Germinal center (tissue), 1 donor: ENCODE measurements around the gene LIMS2.

ENCODE experiments used
- DNase-seq: peaks from one replicate; pipeline ENCODE4 v3.0.0; 2012; ENCODE audit warnings: mixed read lengths, low spot score

The LIMS2 gene

DNA sequence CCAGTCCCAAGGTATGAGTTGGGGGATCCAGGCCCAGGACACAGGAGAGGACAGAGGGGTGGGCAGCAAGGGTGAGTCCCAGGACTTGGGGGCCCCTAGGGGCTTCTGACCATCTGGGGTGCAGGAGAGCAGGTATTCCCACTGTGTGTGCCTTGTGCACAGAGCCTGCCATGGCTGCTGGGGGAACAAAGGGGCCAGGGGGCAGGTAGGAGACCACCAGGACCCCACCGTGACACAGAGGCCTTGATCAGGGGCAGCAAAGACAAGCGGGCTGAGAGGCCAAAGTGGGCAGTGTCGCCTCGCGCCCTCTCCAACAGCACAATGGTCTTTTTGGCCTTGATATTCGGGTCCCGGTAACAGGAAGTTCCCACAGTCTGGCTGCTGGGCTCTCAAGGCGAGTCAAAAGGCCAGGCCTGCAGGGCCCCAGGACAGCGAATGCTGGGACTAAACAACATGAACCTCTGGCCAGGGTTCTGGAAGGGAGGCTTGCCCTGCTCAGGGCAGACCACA lies 41.7 kb downstream of the LIMS2 start:
- DNase-seq, result no peak

DNA sequence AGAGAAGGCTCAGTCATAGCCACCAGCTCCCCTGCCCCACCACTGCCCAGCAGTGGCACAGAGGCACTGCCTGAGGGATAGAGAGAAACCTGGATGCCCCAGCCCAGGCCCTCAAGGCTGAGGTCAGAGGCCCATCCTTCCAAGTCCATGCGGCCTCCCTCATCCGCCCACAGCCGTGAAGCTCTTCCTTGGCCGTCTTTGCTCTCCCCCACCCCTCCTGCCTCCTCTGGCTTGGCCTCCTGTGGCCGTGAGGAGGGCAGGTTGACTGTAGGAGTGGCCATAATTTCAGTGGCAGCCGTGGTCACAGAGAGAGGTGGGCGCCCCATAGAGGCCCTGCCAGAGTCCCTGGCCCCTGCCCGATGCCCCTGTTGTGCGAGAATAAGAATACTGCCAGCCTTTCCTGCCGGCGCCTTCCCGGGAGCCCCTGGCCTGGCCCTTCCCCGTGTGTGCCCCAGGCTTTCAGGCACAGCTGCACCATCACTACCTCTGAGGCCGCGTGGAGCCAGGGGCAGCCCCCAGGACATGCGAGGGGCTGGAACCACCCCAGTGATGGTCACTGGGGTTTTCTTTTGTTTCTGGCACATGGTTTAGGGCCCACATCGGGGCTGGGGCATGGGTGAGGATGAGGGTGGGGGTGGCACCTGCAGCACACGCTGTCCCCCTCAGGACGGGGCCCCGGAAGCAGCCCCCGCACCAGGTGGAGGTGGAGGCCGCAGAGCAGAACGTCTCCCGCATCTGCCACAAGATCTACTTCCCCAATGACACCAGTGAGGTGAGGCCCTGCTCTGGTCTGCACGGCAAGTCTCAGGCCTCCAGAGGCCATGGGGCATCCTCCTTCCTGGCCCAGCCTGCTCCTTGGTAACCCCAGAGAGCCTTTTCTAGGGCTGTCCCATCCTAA lies 42.5 kb downstream of the LIMS2 start:
- peak; percentile 89 for DNase-seq

- no peak for DNase-seq
Measured at GRCh38 chr2:127631997-127632581, 43.2 kb downstream of the LIMS2 start.

- no peak for DNase-seq
Measured at GRCh38 chr2:127631541-127631996, 43.8 kb downstream of the LIMS2 start.

- DNase-seq, result no peak
Measured at GRCh38 chr2:127630864-127631540, 44.3 kb downstream of the LIMS2 start.

DNA sequence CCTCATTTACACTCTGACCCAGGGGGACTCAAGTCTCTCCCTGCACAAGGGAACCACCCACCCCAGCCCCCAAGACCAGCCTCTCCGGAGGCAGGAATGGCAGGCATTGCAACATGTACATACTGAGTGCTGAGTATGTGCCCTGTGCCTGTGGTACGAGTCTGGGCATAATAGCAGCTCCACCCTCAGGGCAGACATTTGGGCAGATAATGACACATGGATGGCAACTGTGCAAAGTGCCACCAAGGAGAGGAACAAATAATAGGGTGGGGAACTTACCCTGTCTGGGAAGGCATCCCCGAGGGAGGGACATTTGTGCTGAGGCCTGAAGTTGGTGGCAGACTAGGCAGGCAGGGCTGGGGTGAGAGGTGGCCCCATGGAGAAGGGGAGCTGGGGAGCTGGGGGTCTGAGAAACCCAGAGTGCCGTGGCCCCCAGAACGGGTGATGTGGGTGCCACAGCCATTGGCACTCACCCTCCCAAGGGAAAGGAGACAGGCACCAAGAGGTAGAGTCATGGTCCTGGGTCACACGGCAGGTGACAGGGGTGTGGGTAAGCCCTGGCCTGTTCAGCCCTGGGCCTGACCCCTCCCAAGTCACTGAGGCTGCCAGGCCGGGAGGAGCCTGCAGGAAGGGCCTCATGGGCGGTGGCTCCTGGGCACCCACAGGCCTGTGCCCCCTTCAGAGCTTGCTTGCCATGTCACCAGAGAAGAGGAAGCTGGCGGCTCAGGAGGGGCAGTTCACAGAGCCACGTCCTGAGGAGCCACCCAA lies 45.0 kb downstream of the LIMS2 start:
- no peak for DNase-seq

GRCh38 chr2:127629637-127630036 lies 45.7 kb downstream of the LIMS2 start:
- no peak for DNase-seq

- no peak for DNase-seq
Measured at GRCh38 chr2:127628767-127629614, 46.3 kb downstream of the LIMS2 start.

GRCh38 chr2:127627740-127628571 lies 47.4 kb downstream of the LIMS2 start:
- no peak for DNase-seq

DNA sequence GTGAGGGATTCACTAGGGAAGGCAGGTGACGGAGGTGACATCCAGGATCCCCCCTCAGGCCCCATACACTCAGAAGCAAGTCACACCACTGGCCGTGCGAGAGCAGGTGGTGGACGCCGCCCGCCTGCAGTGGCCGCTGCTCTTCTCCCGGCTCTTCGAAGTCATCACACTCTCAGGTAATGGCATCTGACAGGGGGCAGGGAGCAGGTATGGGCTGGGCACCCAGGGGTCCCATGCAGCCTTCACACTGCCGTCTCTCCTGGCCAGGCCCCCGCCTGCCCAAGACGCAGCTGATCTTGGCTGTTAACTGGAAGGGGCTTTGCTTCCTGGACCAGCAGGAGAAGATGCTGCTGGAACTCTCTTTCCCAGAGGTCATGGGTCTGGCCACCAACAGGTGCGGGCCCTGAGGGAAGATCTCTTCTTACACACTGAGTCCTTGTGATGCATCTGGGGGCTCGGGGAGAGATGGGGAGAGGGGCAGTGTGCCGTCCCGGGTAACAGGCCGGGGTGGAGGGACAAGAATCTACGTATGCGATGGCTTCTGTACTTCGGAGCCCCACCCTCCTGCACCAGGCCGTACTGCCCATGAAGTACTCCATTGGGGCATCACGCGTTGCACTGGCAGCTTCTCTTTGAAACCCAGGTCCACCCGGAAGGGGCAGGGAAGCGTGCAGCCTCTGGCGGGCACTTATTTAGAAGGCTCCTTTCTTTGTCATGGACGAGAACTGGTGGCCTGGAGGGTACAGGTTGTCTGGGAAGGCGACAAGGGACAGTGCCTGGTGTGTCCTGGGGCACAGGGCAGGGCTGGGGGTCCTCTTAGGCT lies 48.2 kb downstream of the LIMS2 start:
- DNase-seq, result no peak

DNA sequence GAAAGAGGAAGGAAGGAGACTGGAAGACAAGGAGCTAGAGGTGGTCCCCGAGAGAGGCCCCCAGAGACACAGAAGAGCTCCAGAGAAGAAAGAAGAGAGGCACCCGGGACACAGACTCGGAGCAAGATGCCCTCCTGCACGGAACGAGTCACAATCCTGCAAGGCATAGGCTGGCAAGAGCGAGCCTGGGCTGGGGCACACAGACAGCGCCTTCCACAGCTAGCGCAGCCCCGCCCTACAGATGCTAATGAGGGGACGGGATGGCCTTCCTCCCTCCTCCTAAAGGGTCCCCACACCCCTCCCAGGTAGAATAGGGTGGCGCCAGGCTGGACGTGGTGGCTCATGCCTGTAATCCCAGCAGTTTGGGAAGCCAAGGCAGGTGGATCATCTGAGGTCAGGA lies 49.2 kb downstream of the LIMS2 start:
- no peak for DNase-seq

DNA sequence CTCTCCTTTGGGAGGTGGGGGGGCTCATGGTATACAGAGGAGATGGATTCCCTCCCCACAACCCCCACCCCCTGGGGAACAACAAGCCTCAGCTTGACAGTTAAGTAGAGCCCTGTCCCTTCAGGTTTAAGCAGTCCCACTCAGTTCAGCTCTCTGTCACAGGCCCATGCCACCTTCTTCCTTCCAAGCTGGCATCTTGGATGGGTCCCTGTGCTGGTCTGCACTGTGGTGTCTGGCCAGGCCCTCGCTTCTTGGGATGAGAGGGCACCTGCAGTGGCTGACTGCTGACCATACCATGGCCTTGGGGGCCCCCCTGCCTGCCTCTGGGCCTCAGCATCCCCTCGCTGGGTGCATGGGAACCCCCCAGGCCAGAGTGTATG lies 49.8 kb downstream of the LIMS2 start:
- no peak for DNase-seq

DNA sequence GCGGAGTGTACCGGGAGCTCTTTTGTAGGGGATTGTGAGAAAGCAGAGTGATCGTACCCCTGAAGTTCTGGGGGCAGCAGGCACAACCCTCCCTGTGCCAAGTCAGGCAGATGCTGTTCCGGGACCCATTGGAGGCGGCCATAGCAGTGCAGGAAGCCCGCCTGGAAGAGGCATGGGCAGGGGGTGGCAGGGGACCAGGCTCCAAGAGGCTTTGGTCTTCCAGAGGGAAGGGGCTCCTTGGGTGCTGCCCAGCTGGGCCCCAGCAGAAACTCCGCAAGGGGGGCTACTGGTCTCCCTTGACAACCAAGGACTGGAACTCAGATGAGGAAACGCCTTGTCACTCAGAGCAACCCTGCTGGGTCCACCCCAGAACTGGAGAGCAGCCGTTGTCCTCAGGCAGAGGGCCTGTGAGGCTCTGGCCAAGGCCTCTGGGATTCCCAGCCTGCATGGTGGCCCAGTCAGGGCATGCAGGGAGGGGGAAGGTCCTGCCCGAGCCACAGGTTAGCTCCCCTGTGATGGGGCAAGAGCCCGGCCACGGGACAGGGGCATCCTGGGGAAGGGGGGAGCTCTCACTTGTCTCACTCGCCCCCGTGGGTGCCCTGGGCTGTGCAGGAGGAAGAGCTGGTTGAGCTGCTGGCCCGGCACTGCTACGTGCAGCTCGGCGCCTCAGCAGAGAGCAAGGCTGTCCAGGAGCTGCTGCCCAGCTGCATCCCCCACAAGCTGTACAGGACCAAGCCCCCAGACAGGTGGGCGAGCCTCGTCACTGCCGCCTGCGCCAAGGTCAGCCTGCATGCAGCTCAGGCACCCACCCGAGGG lies 50.4 kb downstream of the LIMS2 start:
- no peak for DNase-seq

- no peak for DNase-seq
Measured at GRCh38 chr2:127624320-127624755, 51.0 kb downstream of the LIMS2 start.

- no peak for DNase-seq
Measured at GRCh38 chr2:127623388-127624319, 51.7 kb downstream of the LIMS2 start.

- no peak for DNase-seq
Measured at GRCh38 chr2:127622561-127623387, 52.6 kb downstream of the LIMS2 start.
